Measurements from ENCODE around the gene EHMT2. TPM values are rescaled to one million over a fixed set of nuclear protein-coding genes. Genes with fewer than 3 reads are reported as not detected.

Gene EHMT2
- total and polyA plus RNA-seq, 2 of the 13 experiments (the other 11 are each of a cell fraction or from before 2014, with no cell fraction given) = 55.2 to 69.2 TPM

GRCh38 chr6:31935823-31936222 lies 38.3 kb upstream of the EHMT2 start (continued):
- TF ChIP-seq, protein P1, sequence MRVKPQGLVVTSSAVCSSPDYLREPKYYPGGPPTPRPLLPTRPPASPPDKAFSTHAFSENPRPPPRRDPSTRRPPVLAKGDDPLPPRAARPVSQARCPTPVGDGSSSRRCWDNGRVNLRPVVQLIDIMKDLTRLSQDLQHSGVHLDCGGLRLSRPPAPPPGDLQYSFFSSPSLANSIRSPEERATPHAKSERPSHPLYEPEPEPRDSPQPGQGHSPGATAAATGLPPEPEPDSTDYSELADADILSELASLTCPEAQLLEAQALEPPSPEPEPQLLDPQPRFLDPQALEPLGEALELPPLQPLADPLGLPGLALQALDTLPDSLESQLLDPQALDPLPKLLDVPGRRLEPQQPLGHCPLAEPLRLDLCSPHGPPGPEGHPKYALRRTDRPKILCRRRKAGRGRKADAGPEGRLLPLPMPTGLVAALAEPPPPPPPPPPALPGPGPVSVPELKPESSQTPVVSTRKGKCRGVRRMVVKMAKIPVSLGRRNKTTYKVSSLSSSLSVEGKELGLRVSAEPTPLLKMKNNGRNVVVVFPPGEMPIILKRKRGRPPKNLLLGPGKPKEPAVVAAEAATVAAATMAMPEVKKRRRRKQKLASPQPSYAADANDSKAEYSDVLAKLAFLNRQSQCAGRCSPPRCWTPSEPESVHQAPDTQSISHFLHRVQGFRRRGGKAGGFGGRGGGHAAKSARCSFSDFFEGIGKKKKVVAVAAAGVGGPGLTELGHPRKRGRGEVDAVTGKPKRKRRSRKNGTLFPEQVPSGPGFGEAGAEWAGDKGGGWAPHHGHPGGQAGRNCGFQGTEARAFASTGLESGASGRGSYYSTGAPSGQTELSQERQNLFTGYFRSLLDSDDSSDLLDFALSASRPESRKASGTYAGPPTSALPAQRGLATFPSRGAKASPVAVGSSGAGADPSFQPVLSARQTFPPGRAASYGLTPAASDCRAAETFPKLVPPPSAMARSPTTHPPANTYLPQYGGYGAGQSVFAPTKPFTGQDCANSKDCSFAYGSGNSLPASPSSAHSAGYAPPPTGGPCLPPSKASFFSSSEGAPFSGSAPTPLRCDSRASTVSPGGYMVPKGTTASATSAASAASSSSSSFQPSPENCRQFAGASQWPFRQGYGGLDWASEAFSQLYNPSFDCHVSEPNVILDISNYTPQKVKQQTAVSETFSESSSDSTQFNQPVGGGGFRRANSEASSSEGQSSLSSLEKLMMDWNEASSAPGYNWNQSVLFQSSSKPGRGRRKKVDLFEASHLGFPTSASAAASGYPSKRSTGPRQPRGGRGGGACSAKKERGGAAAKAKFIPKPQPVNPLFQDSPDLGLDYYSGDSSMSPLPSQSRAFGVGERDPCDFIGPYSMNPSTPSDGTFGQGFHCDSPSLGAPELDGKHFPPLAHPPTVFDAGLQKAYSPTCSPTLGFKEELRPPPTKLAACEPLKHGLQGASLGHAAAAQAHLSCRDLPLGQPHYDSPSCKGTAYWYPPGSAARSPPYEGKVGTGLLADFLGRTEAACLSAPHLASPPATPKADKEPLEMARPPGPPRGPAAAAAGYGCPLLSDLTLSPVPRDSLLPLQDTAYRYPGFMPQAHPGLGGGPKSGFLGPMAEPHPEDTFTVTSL (CRISPR knock-in tag; IDR thresholded peaks at IDR 0.05; ENCODE audit: borderline replicate concordance) = no peak
- no peak for TF ChIP-seq LBX2 (CRISPR knock-in tag; IDR thresholded peaks at IDR 0.05; ENCODE audit: borderline replicate concordance)
- peak; percentile 32; the same call in 1 of the 2 replicates for TF ChIP-seq POLR2G (IDR thresholded peaks at IDR 0.05; ENCODE audit: low read depth, low read length)
- TF ChIP-seq, protein P2, sequence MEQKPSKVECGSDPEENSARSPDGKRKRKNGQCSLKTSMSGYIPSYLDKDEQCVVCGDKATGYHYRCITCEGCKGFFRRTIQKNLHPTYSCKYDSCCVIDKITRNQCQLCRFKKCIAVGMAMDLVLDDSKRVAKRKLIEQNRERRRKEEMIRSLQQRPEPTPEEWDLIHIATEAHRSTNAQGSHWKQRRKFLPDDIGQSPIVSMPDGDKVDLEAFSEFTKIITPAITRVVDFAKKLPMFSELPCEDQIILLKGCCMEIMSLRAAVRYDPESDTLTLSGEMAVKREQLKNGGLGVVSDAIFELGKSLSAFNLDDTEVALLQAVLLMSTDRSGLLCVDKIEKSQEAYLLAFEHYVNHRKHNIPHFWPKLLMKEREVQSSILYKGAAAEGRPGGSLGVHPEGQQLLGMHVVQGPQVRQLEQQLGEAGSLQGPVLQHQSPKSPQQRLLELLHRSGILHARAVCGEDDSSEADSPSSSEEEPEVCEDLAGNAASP (CRISPR knock-in tag; IDR thresholded peaks at IDR 0.05; ENCODE audit: borderline replicate concordance) = no peak

GRCh38 chr6:31935021-31935420 lies 37.5 kb upstream of the EHMT2 start:
- in situ Hi-C loops (cut with HindIII; ENCODE audit: extremely low pct_ligation_motif_present, low pct_unique_long_range_greater_than_20kb) (no loop called here), intact Hi-C loops (cut with micrococcal nuclease; ENCODE audit: unreplicated experiment) (no loop called here)
- Histone ChIP-seq H3K9ac (ENCODE audit: insufficient read depth, low read depth, low read length) (no peak overlapping the region), H3K4me3 (replicated peaks in 1 of 3; ENCODE audit: insufficient read depth in 1 of 3, low read depth in 2 of 3, low read length in 3 of 3) (no peak overlapping the region), H3K27ac (ENCODE audit: extremely low read length, insufficient read depth, low read length) (no peak overlapping the region), H3K27me3 (ENCODE audit: control insufficient read depth in 1 of 2, insufficient read depth in 2 of 2, low read length in 2 of 2) (no peaks in the 10 kb centered on the region), H3K79me2 (ENCODE audit: insufficient read depth, low read length) (peaks cover 9% of the 10 kb centered on the region), H3K4me2 (ENCODE audit: low read depth, low read length) (no peak overlapping the region), H3K9me3 (ENCODE audit: low read length) (no peaks in the 10 kb centered on the region), H2AFZ (ENCODE audit: low read length) (no peak overlapping the region), H3K4me1 (ENCODE audit: insufficient read depth, low read length) (peaks cover 22% of the 10 kb centered on the region), H4K20me1 (ENCODE audit: insufficient read depth, low read length) (no peaks in the 10 kb centered on the region), H3K36me3 (replicated peaks in 1 of 2; ENCODE audit: control insufficient read depth in 1 of 2, insufficient read depth in 2 of 2, low read length in 2 of 2) (peaks cover 8 to 18% of the 10 kb centered on the region in 2 experiments)
- ChIA-PET CTCF (ENCODE audit: low intra/inter-chr PET ratio, low total read pairs) (no interaction called here), POLR2A (interaction anchor here (1.4 to 2.0 kb wide), 2 partner anchors 10 to 17 kb away, joined by 8 to 9 read pairs; partner anchors contain the start of gene CFB)
- DNase-seq (ENCODE audit: low spot score) = no peak
- FAIRE-seq = no peak
- ATAC-seq = no peak
- no TSS peak for BruUV-seq (replicated peaks)
- WGBS (ENCODE audit: low lambda C conversion rate) = over 99% methylated on average over 3 of the region's 3 CpGs
- TF ChIP-seq ZNF33A (CRISPR knock-in tag; IDR thresholded peaks at IDR 0.05; ENCODE audit: borderline replicate concordance) (no peak), ZNF557 (CRISPR knock-in tag; IDR thresholded peaks at IDR 0.05) (no peak), ZNF34 (CRISPR knock-in tag; IDR thresholded peaks at IDR 0.05; ENCODE audit: borderline replicate concordance) (no peak), SIX1 (CRISPR knock-in tag; IDR thresholded peaks at IDR 0.05; ENCODE audit: borderline replicate concordance) (no peak), PAX8 (CRISPR knock-in tag; IDR thresholded peaks at IDR 0.05; ENCODE audit: borderline replicate concordance) (no peak), TGIF2 (CRISPR knock-in tag; IDR thresholded peaks at IDR 0.05) (no peak), HNRNPL (IDR thresholded peaks at IDR 0.05; ENCODE audit: low read depth, low read length) (no peak)
- TF ChIP-seq, protein P3, sequence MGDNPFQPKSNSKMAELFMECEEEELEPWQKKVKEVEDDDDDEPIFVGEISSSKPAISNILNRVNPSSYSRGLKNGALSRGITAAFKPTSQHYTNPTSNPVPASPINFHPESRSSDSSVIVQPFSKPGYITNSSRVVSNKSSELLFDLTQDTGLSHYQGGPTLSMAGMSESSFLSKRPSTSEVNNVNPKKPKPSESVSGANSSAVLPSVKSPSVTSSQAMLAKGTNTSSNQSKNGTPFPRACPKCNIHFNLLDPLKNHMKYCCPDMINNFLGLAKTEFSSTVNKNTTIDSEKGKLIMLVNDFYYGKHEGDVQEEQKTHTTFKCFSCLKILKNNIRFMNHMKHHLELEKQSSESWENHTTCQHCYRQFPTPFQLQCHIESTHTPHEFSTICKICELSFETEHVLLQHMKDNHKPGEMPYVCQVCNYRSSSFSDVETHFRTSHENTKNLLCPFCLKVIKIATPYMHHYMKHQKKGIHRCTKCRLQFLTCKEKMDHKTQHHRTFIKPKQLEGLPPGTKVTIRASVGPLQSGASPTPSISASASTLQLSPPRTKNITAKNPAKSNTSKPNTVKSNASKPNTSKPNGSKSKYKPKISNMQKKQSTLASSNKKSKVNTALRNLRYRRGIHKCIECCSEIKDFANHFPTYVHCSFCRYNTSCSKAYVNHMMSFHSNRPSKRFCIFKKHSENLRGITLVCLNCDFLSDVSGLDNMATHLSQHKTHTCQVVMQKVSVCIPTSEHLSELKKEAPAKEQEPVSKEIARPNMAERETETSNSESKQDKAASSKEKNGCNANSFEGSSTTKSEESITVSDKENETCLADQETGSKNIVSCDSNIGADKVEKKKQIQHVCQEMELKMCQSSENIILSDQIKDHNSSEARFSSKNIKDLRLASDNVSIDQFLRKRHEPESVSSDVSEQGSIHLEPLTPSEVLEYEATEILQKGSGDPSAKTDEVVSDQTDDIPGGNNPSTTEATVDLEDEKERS (CRISPR knock-in tag; IDR thresholded peaks at IDR 0.05) = no peak

All from HepG2 (cell line).